LNCAP (cell line): ENCODE measurements around the gene SLC16A5.

ENCODE experiments used
- CTCF ChIP-seq: fragments of 450-650 bp; IDR thresholded peaks from 2 replicates; pipeline ENCODE4 v1.5.1; 2017; ENCODE audit warnings: mild to moderate bottlenecking

Gene SLC16A5

GRCh38 chr17:75125984-75126383 is 38.2 kb downstream of the SLC16A5 start:
- no peak for TF ChIP-seq CTCF

DNA sequence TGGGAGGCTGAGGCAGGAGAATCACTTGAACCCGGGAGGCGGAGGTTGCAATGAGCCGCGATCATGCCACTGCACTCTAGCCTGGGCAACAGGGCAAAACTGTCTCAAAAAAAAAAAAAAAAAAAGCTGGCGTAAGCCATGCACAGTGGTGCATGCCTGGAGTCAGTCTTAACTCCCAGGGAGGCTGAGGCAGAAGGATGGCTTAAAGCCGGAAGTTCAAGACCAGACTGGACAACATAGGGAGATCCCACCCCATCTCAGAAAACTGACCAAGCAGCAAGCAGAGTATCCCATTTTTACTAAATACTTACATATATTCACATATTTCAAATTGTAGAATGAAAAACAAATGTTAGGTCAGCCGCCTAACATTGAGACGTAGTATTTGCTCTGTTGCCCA is 39.2 kb downstream of the SLC16A5 start:
- no peak for TF ChIP-seq CTCF

DNA sequence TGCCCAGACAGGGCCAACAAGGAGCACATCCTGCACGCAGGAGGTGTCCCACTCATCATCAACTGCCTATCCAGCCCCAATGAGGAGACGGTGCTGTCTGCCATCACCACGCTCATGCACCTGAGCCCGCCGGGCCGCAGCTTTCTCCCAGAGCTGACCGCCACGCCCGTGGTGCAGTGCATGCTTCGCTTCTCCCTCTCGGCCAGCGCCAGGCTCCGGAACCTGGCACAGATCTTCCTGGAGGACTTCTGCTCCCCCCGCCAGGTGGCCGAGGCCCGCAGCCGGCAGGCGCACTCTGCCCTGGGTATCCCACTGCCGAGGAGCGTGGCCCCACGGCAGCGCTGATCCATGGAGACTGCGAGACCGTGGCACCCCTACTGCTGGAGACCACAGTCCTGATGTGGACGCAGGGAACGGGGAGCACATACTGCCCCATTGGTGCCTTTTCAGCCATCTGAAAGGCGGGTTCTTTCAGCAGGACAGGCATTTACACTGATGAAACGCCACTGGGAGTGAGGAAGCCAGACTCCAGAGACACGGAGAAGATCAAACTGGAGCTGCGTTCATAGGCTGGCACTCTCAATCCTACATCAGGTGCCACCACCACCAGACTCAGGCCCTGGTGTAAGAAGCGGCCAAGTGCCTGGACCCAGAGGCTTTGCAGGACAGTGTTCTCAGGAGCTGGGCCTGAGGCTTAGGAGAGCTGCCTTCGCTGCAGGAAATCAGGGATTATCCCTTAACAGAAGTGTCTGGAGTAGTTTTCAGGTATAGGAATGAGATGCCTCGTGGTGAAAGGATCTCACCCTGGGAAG is 41.1 kb downstream of the SLC16A5 start:
- TF ChIP-seq CTCF = no peak

GRCh38 chr17:75129576-75129975 is 41.8 kb downstream of the SLC16A5 start:
- no peak for TF ChIP-seq CTCF

DNA sequence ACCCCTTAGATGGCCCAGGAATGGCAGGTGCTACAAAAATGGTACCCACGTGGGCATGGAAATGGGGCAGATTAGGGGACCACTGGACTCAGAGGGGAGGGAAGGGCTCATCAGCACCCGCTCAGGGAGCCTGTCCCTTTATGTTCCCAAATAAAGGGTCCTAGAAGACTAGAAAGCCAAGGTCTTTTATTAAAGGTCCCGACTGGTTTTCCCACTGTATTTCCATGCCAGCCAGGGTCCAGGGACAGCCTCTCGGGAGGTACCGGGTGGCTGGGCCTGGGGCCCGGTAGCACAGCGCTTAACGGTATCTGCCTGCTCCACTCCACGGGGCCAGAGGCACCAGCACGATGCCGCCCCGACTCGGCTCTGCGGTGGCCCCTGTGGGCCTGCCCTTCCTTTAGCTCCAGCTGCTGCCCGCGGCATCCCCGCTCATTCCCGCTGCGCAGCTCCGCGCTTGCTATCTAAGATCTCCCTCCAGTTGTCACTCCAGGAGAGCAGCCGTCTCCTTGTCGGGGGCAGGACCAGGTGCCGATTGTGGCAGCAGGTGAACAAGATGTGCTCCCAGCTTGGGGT is 42.4 kb downstream of the SLC16A5 start:
- no peak for TF ChIP-seq CTCF

GRCh38 chr17:75130632-75131277 is 43.0 kb downstream of the SLC16A5 start:
- TF ChIP-seq CTCF = no peak

GRCh38 chr17:75131278-75132017 is 43.7 kb downstream of the SLC16A5 start, which contains the start of gene NT5C:
Gene NT5C (minus strand): TSS chr17:75131742. CDS start chr17:75131707, 35 bp downstream.
- TF ChIP-seq CTCF = peak; percentile 82
